HuH-7.5 (cell line): ENCODE results near the gene MICU2.

Experiments
- DNase-seq: peaks from one replicate; pipeline ENCODE4 v3.0.0; 2011; ENCODE audit warnings: low spot score

The MICU2 gene

GRCh38 chr13:21544515-21544914, 59.5 kb downstream of the MICU2 start:
- DNase-seq: no peak

- DNase-seq: no peak
Measured at GRCh38 chr13:21542563-21542962, 61.4 kb downstream of the MICU2 start.

GRCh38 chr13:21541980-21542379, 62.0 kb downstream of the MICU2 start:
- DNase-seq: no peak

GRCh38 chr13:21541271-21541670, 62.7 kb downstream of the MICU2 start:
- DNase-seq: no peak

- DNase-seq: no peak
Measured at GRCh38 chr13:21539687-21540086, 64.3 kb downstream of the MICU2 start.

- no peak for DNase-seq
Measured at GRCh38 chr13:21538753-21539152, 65.2 kb downstream of the MICU2 start.

- no peak for DNase-seq
Measured at GRCh38 chr13:21538280-21538679, 65.7 kb downstream of the MICU2 start.

GRCh38 chr13:21537105-21537504, 66.9 kb downstream of the MICU2 start:
- no peak for DNase-seq

- no peak for DNase-seq
Measured at GRCh38 chr13:21534760-21535159, 69.2 kb downstream of the MICU2 start.

- no peak for DNase-seq
Measured at GRCh38 chr13:21531455-21531854, 72.5 kb downstream of the MICU2 start.

- DNase-seq: no peak
Measured at GRCh38 chr13:21530656-21531055, 73.3 kb downstream of the MICU2 start.

GRCh38 chr13:21529146-21529893, 74.7 kb downstream of the MICU2 start:
- no peak for DNase-seq

GRCh38 chr13:21528616-21529015, 75.4 kb downstream of the MICU2 start:
- DNase-seq: no peak

GRCh38 chr13:21526707-21527540, 77.0 kb downstream of the MICU2 start:
- DNase-seq: peak; percentile 42

- no peak for DNase-seq
Measured at GRCh38 chr13:21522847-21523246, 81.1 kb downstream of the MICU2 start.

GRCh38 chr13:21522130-21522529, 81.8 kb downstream of the MICU2 start:
- DNase-seq: no peak

- no peak for DNase-seq
Measured at GRCh38 chr13:21518617-21519144, 85.3 kb downstream of the MICU2 start.

- DNase-seq: no peak
Measured at GRCh38 chr13:21517576-21517975, 86.4 kb downstream of the MICU2 start.

GRCh38 chr13:21516805-21517204, 87.2 kb downstream of the MICU2 start:
- no peak for DNase-seq

GRCh38 chr13:21511849-21512248, 92.1 kb downstream of the MICU2 start:
- no peak for DNase-seq

- no peak for DNase-seq
Measured at GRCh38 chr13:21504379-21504778, 99.6 kb downstream of the MICU2 start.

- DNase-seq: no peak
Measured at GRCh38 chr13:21501686-21502085, 102.3 kb downstream of the MICU2 start.

- DNase-seq: no peak
Measured at GRCh38 chr13:21486322-21486721, 117.6 kb downstream of the MICU2 start.
